NCI-H2196 (cell line): ENCODE data around the gene MICAL2.

Experiments
- DNase-seq: peaks from one replicate; lab custom pipeline; 2025; ENCODE audit not compliant: unreplicated experiment; lab: John Stamatoyannopoulos, UW

Gene MICAL2

DNA sequence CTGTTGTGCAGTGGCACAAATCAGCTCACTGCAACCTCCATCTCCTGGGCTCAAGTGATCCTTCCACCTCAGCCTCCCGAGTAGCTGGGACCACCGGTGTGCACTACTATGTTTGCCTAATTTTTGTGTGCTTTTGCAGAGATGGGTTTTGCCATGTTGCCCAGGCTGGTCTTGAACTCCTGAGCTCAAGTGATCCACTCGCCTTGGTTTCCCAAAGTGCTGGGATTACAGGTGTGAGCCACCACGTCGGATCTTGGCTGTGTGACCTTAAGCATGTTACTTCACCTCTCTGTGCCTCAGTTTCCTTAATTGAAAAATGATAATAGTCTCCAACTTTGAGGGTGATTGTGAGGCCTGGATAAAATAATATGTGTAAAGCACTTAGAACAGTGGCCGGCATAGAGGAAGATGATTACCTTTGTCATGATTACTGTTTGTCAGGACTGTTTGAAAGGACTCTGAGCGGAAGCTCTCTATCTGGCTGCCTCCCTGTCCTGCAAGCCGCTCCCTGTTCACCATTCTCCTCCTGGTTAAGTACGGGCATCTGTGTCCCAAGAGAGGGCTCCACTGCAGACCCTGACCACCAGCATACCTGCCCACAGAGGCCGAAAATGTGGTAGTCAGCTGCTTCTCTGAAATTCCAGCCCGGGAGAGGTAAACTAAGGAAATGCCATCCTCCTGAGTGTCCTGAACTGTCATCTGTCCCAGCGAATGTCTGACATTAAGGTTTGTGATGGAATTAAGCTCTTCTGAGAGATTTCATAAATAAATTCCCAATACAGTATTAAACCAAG lies 73.6 kb downstream of the MICAL2 start:
- no peak for DNase-seq

DNA sequence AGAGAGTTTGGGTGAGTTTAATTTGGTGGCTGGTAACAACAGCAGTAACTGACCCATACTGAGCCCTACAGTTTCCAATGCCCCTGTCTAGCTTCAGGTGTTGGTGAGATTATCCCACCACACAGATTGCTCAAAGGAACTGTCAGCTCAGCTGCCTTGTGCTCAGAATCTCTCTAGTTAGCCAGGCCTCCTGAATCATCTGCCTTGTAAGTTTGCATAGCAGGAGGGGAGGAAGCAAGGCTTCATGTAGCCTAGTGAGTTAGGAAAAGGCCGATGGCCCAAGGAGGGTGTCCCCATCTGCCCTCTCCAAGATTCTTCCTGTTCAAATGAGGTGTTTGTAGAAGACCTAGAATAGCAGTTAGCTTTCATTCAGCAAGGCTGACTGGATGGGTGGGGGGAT lies 74.3 kb downstream of the MICAL2 start:
- no peak for DNase-seq

DNA sequence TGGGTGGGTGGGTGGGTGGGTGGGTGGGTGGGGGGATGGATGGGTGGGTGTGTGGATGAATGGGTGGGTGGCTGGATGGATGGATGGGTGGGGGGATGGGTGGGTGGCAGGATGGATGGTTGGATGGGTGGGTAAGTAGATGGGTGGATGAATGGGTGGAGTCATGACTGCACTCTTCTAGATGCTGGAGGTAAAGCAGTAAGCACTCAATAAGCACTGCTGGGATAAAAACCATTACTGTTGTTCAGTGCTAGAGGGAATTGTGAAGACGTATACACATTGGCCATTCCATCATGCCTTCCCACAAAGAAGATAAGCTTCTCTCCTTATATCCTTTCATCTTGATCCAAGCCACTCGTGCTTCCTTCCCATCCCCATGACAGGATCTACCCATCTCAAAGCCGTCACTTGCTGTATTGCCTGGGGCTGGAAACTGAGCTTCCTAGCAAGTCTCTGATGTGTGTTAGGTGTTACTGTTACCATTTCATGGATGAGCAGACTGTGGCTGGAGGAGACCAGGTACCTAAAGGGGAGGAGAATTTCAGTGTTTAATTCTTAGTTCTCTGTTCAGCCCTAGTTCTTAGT lies 74.8 kb downstream of the MICAL2 start:
- no peak for DNase-seq

DNA sequence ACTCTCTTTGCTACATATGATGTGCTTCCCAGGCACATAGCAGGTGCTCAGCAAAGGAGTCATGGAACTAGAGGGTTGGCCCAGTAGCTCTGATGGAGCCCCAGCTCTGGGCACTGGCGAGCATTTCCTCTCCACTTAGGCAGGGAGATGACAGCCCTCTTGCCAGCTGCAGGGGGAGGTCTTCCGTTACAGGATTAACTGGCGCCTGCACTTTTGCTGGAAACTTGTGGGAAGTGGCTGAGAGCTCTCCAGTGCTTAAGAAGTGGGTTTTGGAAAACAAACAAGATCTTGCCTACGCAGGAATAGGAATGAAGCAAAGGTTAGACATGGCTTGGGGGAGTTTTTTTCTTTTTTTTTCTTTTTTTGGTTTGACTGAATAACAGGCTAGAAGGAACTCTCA lies 75.5 kb downstream of the MICAL2 start:
- no peak for DNase-seq

DNA sequence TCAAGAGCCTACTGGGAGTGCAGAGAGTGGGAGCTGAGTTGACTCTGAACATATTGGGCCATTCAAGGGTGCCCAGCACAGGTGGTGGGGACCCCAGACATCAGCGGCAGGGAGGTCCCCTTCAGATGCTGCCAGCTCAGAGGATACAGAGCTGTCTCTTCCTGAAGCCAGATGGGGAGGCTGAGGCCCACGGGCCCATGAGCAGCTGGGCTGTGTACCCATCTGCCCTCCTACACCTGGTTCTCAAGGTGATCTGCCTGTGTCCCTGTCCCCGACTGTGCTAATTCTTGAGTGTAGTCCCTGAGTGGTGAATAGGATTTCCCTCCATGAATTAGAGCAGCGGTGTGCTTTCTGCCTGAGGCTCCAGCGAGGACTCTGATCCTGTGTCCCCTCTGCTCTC lies 76.3 kb downstream of the MICAL2 start:
- no peak for DNase-seq

DNA sequence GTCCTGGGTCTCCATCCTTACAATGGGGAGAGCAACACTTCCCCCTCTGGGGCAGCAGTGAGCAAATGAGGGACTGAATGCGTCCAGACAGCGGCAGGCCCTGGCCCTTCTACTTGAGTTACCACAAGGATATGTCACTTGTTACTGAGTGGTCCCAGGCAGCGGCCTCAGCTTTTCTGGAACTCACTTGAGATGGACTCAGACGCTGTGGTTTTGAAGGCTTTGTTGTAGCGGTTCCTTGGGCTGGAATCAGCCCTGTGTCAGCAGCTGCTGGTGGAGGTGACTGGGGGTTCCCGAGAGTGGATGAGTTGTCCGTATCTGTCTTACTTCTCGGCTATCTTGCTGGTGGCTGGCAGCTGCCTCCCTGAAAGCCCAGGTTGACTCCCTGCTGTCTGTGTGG lies 77.0 kb downstream of the MICAL2 start:
- DNase-seq, result no peak

DNA sequence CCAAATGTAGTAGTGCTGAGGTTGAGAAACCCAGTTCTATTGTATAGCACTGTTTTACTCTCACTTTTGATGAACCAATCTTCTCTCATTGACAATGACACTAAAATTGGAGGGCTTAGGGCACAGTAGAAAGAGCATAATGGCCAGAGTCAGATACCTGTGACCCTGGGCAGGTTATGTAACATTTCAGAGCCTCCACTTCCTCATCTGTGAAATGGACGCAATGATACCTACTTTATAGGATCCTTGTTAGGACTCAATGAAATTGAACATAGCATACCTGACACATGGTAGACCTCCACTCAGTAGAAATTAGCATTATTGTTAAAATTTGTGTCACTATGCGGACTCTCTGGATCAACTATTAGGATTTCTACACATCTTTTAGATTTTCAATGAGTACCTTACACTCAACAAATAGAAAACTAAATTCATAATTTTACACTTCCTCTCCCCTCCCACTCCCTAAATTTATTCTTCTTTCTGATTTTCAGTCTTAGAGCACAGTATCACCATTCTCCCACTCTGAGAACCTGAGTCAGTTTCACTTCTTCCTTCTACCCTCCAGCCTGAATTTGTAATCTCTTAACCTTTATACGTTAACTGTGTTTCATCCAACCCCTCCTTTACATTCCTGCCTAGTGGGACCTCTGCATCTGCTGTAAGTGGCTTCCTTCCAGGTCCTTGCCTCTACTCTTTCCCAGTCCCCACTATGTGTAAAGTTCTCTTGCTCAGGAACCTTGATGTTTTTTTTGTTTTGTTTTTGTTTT lies 78.3 kb downstream of the MICAL2 start:
- DNase-seq, result no peak

DNA sequence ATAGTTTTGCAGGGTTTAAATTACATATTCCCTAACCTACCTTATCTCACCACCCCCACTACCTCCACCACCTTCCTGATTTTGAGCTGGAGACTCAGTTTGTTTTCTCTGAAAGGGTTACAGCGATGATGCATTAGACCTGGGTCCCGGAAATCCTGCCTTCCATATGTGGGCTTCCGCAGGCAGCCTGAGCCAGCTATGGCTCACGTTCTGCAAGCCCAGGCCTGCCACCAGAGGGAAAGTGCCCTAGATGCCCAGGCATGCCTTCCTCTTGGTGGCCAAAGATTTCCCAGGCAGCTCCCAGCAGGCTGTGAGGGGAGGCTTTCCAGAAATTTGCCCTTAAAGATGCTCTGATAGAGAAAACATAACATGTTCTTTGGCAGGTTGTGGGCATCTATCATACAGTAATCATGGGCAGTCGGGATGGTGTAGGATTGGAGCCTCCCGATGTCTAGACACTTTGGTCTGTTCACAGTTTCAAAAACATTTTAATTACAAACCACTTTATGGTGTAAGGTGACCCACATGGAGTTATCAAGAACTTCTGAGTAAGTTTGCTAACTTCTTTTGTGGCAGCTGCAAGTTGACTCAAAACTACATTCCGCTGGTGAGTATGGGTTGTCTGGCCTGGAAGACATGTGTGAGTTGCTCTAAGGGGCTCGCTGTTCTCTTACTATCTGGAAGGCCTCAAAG lies 79.3 kb downstream of the MICAL2 start:
- DNase-seq, result peak; percentile 50

DNA sequence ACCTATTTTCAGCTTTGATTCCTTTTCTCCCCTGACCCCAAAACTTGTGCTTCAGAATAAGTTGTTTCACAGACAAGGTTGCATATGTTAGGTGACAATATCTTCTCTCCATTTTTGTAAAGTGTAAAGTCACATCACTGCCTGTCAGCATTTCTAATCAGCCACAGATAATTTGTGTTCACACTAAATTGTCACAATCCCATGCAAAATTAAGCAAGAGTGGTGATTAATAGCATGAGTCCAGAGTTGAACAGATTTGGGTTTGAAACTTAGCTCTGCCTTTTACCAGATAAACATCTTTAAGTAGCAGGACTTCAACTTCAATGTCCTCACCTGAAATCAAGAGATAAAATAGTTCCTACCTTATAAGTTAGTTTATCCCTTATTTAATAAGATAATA lies 80.1 kb downstream of the MICAL2 start:
- DNase-seq, result no peak

DNA sequence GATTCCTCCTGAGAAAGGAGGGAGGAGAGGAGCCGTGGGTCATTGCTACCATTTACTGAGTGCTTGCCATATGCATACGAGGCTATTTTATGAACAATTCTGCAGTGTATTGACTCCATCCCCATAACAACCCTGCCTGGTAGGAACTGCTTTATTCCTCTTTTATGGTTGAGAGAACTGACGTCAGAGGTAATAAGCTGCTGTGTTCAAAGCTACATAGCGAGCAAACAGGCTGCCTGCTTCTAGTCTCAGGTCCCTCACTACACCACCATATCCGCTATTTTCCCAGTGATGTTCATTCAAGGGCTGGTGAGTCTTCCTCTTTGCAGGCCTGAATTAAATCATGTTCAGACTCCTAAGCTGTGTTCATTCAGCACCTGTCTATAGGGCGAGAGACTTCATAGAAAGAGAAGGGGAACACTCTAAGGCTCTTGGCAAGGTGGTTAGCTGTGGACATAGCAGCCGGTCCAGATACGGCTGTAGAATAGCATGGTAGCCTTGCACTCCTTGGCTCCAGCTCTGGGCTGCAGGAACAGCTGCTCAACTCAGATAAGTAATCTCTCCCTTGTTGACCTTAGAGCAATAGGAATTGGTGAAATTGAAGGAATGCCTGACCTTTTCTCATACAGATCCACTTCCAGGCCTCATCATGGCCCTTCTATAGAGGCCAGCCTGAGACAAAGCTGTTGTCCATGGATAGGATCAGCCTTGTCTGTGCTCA lies 82.6 kb downstream of the MICAL2 start:
- no peak for DNase-seq

DNA sequence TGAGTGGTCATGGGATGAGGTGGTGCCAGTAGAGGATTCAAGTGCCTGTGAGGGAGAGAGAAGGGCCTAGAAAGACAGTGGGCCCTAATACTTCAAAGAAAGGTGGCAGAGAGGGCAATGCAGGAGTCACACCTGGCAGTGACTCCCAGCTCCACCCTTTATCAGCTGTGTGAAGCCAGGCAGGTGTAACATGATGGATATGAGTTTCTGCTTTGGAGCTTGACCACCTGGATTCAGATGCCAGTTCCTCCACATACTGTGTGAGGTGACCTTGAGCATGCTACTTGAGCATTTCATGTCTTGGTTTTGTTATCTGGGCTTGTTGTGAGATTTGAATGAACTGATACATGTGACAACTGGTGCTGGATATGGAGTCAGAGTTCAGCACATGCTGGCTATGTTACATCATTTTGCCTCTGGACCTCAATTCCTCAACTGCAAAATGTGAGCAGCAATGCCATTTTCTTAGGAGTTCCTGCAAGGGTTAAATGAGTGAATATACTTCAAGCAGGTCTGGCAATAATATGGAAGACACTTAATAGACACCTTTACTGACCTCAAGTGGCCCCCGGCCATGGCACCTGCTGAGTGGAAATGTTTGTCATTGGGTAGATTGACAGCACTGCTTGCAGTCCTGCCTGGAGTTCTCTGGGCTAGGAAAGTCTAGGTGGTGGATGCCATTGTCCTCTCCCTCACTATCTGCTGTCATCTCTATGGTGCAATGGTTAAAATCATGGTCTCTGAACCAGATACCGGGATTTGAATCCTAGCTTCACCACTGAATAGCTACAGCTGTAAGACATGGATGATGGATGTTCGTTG lies 83.3 kb downstream of the MICAL2 start:
- no peak for DNase-seq

DNA sequence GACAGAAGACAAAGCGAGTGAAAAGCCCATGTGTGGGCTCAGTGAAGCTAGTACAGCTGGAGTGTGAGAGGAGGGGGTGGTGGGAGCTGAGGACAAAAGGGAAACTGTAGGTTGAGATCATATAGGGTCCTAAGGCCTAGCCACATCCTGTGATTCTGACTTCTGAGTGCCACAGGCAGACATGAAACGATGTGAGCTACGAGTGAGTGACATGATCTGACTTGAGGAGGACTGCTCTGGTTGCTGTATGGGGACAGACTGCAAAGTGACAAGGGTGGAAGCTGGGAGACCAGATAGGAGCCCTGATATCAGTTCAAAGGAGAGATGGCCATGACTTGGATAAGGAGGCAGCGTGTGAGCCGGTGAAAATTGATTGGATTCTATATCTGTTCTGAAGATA lies 85.4 kb downstream of the MICAL2 start:
- DNase-seq, result no peak

DNA sequence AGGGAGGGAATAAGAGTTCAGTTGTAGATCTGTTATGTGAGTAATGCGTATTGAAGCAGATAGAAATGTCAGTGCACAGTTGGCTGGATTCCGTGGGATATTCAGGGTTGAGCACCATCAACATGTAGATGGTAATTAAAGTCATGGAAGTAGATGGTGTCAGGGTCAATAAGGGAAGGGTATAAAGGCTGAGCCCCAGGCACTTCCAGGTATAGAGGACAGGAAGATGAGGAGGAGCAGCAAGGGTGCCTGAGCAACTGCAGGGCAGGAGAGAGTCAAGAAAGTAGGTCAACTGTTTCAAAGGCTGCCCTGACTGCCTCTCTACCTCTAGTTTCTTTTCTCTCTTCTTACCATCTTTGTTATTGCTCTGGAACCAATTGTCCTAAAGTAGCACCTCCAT lies 85.9 kb downstream of the MICAL2 start:
- DNase-seq, result no peak

DNA sequence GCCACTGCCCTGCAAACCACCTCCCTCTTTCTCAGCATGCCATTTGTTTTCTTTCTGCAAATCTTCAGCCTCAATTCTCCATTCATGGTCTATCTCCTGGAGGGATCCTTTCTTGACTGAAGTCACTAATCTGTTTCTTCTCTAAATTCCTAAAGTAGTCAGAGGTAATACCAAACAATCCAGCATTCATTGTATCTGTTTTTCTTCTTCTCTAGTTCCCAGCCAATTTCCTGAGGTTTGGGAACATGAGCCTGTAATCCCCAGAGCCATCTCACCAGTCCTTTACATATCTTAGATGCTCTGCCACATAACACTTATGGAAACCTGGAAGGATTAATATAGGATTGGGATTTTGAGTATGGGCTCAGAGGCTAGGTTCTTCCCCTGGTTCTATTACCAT lies 86.5 kb downstream of the MICAL2 start:
- no peak for DNase-seq

DNA sequence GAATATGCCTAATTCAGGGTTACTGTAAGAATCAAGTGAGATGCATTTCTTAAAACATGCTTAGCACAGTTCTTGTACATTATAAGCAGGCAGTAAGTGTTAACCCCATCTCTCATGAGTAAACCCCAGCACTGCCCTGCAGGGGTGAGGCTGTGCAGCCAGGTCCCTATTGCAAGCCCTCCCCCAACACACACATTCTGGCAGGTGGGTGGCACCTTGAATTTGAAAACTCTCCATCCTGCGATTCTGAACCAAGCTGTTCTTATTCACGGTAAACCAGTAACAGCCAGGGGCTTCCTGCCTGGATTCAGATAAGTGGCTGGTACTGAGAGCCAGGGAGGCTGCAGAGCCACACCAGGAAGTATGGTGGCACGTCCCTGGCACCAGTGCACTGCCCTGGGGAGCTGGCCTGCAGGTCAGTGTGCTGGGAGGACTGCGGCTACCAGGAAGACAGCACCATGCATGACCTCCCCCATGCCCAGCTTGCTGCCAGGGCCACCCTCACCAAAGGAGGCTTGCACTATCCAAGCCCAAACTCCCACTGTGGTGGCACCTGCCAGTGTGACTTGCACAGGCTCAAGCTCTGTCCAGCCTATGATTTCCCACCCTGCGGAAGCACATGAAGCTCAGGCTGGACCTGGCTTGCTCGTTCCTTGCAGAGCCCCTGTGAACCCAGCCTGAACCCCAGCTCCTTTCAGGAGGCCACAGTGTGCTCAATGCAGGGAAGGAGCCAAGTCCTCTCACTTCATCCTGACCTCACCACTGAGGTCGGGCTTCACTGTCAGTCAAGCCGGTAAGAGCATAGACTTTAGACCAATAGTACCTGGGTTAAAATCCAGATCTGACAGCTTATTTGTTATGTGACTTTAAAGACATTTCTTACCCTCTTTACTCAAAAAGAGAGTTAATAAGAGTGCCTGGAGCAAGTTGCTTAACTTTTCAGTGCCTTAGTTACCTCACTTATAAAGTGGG lies 88.1 kb downstream of the MICAL2 start:
- DNase-seq, result no peak

DNA sequence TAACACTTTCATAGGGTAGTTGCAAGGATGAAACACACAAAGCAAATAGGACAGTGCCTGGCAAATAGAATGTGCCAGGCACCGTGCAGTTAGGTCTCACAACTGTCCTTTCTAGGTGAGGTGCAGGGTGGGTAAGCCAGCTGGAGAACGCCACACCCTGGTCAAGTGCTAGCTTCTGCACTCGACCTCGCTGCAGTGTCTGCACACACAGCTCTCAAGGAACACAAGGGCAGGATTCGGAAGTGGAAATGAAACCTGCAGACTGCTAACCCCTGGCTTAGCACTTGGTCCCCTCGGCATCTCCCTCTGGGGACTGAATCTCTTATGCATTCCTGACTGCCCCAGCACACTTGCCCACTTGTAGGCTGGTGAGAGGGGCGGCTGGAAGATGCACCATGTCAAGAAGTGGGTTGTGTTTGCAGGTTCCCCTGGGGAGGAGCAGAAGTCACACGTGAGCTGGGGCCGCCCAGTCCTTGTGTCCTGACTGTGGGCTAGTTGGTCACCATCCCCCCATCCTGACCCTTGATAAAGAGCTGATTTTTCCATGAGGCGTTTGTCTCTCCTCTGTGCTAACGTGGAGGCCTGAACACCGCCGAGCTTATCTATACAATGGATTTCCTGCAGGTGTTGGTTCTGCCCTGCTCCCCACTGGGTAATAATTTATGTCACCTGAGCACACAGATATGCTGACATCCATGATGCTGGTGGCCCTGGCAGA lies 89.0 kb downstream of the MICAL2 start:
- no peak for DNase-seq

DNA sequence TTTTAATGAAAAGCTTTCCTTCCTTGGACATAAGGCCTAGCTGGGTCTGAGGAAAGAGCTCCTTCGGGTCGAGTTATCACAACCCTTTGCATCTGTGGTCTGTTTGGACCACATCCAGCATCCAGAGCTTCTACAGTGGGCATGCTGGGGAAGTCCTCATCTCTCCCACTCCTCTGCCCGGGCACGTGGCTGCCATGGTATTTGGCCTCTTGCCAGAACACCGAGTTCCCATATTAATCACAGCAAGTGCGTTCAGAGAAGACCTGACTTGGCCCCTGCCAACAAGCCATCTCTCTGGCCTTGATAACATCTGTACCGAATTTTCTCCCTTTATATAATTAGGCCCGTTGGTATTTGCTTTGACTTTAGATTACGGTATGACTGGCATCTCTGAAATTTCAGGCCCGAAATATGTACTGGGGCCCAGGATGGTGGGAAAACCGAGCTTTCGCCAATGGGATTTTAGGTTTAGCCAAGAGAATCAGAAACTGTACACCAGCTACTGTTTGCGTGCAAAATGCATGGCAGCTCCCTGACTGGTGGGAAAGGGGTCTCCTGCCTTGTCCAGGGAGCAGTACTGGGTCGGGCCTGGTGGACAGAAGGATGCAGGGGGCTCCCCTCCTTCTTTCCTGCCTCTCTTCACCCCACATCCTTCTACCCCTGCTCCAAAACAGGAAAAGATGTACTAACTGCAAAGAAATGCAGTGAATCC lies 90.0 kb downstream of the MICAL2 start:
- DNase-seq, result no peak
